Right lobe of liver (tissue), 6 donors: Measurements from ENCODE around the gene INTS7. TPM values are rescaled to one million over a fixed set of nuclear protein-coding genes. Genes with fewer than 3 reads are reported as not detected.

Experiments
- ATAC-seq, 4 donors: fragments of 200-7000 bp; cut with Tn5 transposase; one replicate each; pipeline ENCODE4 v1.9.1; 2020; ENCODE audit warnings: mild to moderate bottlenecking in 4 of 4, moderate library complexity in 4 of 4
- DNase-seq, 3 donors: peaks; one replicate each; pipeline ENCODE4 v3.0.0-alpha.2; 2020
- H3K27ac ChIP-seq, 3 donors: fragments of 200-600 bp; one replicate each; pipeline ENCODE4 v1.8.0; 2022
- H3K27me3 ChIP-seq, 2 donors: fragments of 200-600 bp; one replicate each; pipeline ENCODE4 v1.8.0; 2022
- H3K36me3 ChIP-seq, 4 donors: fragments of 200-600 bp; sonication (generic) in 1 of 4; one replicate each; pipeline versions ENCODE4 v1.5.1 to v1.8.0; 2017 to 2022; ENCODE audit warnings: control low read depth in 1 of 4
- H3K4me1 ChIP-seq, 4 donors: fragments of 200-600 bp; sonication (generic) in 1 of 4; one replicate each; pipeline versions ENCODE4 v1.5.1 to v1.8.0; 2017 to 2022; ENCODE audit warnings: control low read depth in 1 of 4
- H3K4me3 ChIP-seq, 3 donors: fragments of 200-600 bp; one replicate each; pipeline ENCODE4 v1.8.0; 2022
- H3K9me3 ChIP-seq, 4 donors: fragments of 200-600 bp; sonication (generic) in 1 of 4; one replicate each; pipeline versions ENCODE4 v1.5.1 to v1.8.0; 2017 to 2022; ENCODE audit warnings: control low read depth in 1 of 4
- POLR2A ChIP-seq: fragments of 450-650 bp; IDR thresholded peaks from one replicate; pipeline ENCODE4 v1.6.1; 2017; ENCODE audit warnings: antibody characterized with exemption, mild to moderate bottlenecking
- WGBS: methylation state at CpG from one replicate; pipeline ENCODE4 v1.1.6; 2018; ENCODE audit warnings: low coverage, low lambda C conversion rate; ENCODE audit not compliant: insufficient coverage; ENCODE audit errors: missing lambda C conversion rate; 5-methylcytosine and 5-hydroxymethylcytosine counted together
- intact Hi-C, 2 donors: fragments of 100-400 bp; cut with DNase I; formaldehyde crosslinking; loops; one replicate each; pipeline versions ENCODE4 v1.11.2 to v1.14.1; 2022
- total RNA-seq, 6 experiments: library from RNA; depleted of rRNA in 2 of 6; stranded (reverse); fragments of >200 nt in 2 of 6; fragmentation: NEBNext Ultra II Directional in 3 of 6; extraction: Animal tissue kit (Norgen Biotek cat#: 25700) in 3 of 6; gene quantifications; one replicate each; pipeline versions ENCODE4 v1.1.0 to v1.2.4, GENCODE V29; 2016 to 2023
- TF ChIP-seq, protein P1 (sequence below), 4 donors: fragments of 200-600 bp in 3 of 4; fragments of 450-650 bp in 1 of 4; IDR thresholded peaks; one replicate each; pipeline versions ENCODE4 v1.5.1 to v1.8.0; 2016 to 2022; ENCODE audit warnings: antibody characterized with exemption in 4 of 4, mild to moderate bottlenecking in 2 of 4
- donor health status: DM: no; HTN: yes; CAD: no.
- donor health status: DM: no; HTN: no; CAD: no.
- donor health status: DM: no; HTN: no; CAD: no.
- donor health status: DM: no; HTN: yes; CAD: no.
- donor health status: DM: no; HTN: yes; CAD: no.

Gene INTS7
- total RNA-seq, 6 experiments from 2014 or later, result 5.9 to 14.2 (median 9.6) TPM

DNA sequence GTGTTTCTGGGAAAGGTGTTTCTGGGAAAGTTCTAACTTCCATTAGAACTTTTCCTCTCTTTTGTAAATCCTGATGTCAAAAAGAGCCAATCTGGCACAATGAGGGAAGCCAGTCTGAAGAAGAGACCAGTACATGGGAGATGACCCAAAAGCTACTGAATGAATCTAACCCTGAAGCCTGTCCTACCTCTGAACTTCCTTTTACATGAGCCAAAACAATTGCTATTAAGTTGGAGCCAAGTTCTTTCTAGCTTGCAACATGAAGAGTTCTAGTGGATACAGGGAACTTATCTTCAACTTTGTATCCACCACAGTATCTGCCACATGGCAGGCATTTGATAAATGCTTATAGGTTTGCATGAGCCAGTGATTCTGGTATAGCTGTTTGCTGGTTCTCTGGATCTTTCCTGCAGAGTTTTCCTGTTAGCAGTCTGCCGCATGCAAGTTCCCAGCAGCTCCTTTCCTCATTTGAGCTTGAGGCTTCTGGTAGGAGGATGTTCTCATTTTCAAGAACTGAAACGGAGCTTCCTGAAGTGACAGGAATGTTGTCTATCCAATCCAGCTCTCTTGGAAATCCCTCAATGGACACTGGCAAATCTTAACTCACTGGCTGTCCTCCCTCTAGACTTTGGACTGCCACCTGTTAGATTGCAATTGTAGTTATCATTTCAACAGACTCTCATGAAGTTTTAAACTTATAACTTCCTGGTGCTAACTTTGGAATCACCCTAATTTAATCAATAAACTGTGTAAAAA, 131.7 kb downstream of the INTS7 start:
- no peak overlapping the region for H3K4me3 ChIP-seq
- no peak for TF ChIP-seq POLR2A
- TF ChIP-seq, protein P1, sequence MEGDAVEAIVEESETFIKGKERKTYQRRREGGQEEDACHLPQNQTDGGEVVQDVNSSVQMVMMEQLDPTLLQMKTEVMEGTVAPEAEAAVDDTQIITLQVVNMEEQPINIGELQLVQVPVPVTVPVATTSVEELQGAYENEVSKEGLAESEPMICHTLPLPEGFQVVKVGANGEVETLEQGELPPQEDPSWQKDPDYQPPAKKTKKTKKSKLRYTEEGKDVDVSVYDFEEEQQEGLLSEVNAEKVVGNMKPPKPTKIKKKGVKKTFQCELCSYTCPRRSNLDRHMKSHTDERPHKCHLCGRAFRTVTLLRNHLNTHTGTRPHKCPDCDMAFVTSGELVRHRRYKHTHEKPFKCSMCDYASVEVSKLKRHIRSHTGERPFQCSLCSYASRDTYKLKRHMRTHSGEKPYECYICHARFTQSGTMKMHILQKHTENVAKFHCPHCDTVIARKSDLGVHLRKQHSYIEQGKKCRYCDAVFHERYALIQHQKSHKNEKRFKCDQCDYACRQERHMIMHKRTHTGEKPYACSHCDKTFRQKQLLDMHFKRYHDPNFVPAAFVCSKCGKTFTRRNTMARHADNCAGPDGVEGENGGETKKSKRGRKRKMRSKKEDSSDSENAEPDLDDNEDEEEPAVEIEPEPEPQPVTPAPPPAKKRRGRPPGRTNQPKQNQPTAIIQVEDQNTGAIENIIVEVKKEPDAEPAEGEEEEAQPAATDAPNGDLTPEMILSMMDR (IDR thresholded peaks at IDR 0.05), result no peak
- intact Hi-C loops, result no loop called here
- no peaks in the 10 kb centered on the region for H3K27me3 ChIP-seq
- no peaks in the 10 kb centered on the region for H3K9me3 ChIP-seq
- H3K27ac ChIP-seq, result peak overlapping the region; percentile 68 to 79 (median 74)
- peak; percentile 78 to 88 (median 80) for ATAC-seq
- WGBS, result 11% methylated on average over 1 of the region's 2 CpGs
- H3K4me1 ChIP-seq, result peaks cover 0 to 30% (median 14%) of the 10 kb centered on the region in 4 donors
- DNase-seq, result peak in 1 of 3 donors; percentile 62
- H3K36me3 ChIP-seq, result no peaks in the 10 kb centered on the region

DNA sequence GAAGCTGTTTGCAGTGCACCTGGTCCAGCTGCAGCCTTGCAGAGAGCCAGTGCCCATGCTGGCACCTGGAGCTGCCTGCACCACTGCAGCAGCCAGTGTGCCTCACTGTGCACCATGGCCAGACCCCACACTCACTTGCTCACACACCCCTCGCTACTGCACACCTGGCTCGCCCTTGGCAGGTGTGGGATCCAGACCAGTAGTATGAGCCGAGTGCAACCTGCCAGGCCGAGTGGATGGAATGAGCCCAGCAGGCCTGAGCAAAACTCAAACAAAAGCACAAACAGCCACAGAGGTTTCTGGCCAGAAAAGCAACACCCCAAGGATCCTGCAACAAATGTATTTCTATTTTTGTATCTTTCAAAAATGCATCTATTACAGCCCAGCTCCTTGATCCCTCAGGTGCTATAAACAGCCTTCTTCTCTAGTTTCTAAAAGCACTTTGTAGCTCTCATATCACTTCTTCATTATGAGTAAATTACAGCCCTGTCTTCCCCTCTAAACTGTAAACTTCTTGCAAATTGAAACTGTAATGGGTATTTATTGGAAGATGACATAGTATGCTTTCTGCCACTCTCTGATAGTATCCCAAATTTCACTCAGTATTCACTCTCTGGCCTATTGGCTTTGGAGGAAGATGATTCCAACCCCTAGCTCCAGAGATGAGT, 132.6 kb downstream of the INTS7 start:
- no CpG with 5 or more reads among the region's 4 CpGs for WGBS
- no peaks in the 10 kb centered on the region for H3K9me3 ChIP-seq
- TF ChIP-seq POLR2A, result no peak
- TF ChIP-seq, protein P1 (IDR thresholded peaks at IDR 0.05), result no peak
- ATAC-seq, result peak; percentile 33 to 70 (median 48)
- H3K4me3 ChIP-seq, result no peak overlapping the region
- H3K36me3 ChIP-seq, result no peaks in the 10 kb centered on the region
- no peaks in the 10 kb centered on the region for H3K27me3 ChIP-seq
- peaks cover 0 to 25% (median 11%) of the 10 kb centered on the region in 4 donors for H3K4me1 ChIP-seq
- no peak for DNase-seq
- H3K27ac ChIP-seq, result peak overlapping the region; percentile 68 to 79 (median 74)
- intact Hi-C loops, result no loop called here

DNA sequence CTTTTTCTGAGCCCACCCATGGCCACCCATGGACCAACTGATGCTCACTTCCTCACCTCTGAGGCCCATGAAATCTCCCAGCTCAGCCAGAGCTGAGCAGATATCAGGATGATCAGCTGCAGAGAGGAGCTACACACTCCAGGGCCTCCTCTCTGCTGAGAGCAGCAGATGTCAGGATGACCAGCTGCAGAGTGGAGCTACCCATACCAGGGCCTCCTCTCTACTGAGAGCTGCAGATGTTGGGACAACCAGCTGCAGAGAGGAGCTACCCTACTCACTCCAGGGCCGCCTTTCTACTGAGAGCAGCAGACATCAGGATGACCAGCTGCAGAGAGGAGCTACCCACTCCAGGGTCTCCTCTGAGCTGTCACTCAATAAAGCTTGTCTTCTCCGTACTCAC, 133.4 kb downstream of the INTS7 start:
- H3K27ac ChIP-seq, result peak overlapping the region in 1 of 3 donors; percentile 74
- DNase-seq, result no peak
- no peaks in the 10 kb centered on the region for H3K27me3 ChIP-seq
- H3K4me1 ChIP-seq, result peaks cover 0 to 25% (median 11%) of the 10 kb centered on the region in 4 donors
- ATAC-seq, result no peak
- WGBS, result 80% methylated on average over 2 of the region's 2 CpGs
- H3K9me3 ChIP-seq, result no peaks in the 10 kb centered on the region
- TF ChIP-seq POLR2A, result no peak
- TF ChIP-seq, protein P1 (IDR thresholded peaks at IDR 0.05), result no peak
- no peaks in the 10 kb centered on the region for H3K36me3 ChIP-seq
- no peak overlapping the region for H3K4me3 ChIP-seq
- intact Hi-C loops, result no loop called here

DNA sequence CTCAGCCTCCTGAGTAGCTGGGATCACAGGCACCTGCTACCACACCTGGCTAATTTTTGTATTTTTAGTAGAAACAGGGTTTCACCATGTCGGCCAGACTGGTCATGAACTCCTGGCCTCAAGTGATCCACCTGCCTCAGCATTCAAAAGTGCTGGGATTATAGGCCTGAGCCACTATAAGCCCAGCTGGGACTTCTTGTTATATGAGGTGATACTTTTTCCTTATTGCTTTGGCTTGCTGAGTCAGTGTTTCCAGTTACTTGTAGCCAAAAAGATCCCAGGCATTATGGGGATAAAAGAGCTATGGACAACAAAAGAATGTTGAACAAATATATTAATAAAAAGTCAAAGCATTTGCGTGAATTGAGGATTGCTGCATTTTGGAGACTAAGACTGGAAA, 134.9 kb downstream of the INTS7 start:
- intact Hi-C loops, result no loop called here
- H3K4me3 ChIP-seq, result no peak overlapping the region
- H3K9me3 ChIP-seq, result no peaks in the 10 kb centered on the region
- H3K27me3 ChIP-seq, result no peaks in the 10 kb centered on the region
- TF ChIP-seq POLR2A, result no peak
- TF ChIP-seq, protein P1 (IDR thresholded peaks at IDR 0.05), result no peak
- DNase-seq (no peak), ATAC-seq (no peak)
- H3K36me3 ChIP-seq, result no peaks in the 10 kb centered on the region
- WGBS, result 82% methylated on average over 1 of the region's 2 CpGs
- peaks cover 0 to 27% (median 11%) of the 10 kb centered on the region in 4 donors for H3K4me1 ChIP-seq
- no peak overlapping the region for H3K27ac ChIP-seq
